HL-60/S4 (cell line): ENCODE results near the gene MEP1A.
"Not testable (repeated sequence)": the region's sequence is repeated elsewhere in the genome, so short reads cannot be mapped to it uniquely, and the experiment has no call there.

Source experiments
- in situ Hi-C: fragments of 300-500 bp; cut with MboI; formaldehyde crosslinking; loops from 2 replicates; pipeline ENCODE4 v1.14.3; 2022; ENCODE audit warnings: low sequenced_read_pairs

The MEP1A gene, protein sequence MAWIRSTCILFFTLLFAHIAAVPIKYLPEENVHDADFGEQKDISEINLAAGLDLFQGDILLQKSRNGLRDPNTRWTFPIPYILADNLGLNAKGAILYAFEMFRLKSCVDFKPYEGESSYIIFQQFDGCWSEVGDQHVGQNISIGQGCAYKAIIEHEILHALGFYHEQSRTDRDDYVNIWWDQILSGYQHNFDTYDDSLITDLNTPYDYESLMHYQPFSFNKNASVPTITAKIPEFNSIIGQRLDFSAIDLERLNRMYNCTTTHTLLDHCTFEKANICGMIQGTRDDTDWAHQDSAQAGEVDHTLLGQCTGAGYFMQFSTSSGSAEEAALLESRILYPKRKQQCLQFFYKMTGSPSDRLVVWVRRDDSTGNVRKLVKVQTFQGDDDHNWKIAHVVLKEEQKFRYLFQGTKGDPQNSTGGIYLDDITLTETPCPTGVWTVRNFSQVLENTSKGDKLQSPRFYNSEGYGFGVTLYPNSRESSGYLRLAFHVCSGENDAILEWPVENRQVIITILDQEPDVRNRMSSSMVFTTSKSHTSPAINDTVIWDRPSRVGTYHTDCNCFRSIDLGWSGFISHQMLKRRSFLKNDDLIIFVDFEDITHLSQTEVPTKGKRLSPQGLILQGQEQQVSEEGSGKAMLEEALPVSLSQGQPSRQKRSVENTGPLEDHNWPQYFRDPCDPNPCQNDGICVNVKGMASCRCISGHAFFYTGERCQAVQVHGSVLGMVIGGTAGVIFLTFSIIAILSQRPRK

GRCh38 chr6:46793138-46793537 is at the start of gene MEP1A:
MEP1A (plus strand) TSS chr6:46793389; CDS start chr6:46793399, 10 bp downstream.
- in situ Hi-C loops, result no loop called here

DNA sequence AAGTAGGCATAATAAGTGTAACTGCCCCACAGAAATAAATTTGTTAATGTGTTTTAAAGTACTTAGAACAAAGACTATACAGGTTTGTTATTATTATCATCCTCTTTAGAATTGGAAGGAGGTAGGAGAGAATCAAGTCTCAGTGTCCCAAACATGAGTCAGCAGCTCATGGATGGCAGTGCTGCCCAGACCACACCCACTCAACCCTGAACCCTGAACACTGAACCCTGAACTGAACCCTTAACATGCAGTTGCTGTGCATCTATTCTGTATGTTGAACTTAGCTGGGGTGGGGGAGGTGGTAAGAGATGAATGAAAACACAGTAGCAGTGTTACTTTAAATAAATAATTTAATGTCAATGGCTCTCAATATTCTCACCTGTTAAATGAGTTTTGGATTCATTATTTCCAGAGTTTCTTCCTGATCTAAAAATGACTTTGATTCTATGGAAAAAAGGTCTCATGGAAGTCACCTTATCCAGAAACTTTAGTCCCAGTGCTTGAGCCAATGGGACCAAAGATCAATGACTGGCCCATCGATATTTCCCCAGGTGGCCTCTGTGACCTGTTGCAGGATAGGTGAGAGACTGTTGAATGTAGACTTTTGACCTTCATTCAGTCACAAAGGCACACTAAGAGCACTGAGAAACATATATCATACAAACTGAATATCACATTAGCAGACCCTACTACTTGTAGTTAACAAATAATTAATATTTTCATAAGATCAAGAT is 49.6 kb upstream of the MEP1A start:
- in situ Hi-C loops, result no loop called here

GRCh38 chr6:46744159-46744725 is 48.9 kb upstream of the MEP1A start:
- in situ Hi-C loops, result not testable (repeated sequence)

DNA sequence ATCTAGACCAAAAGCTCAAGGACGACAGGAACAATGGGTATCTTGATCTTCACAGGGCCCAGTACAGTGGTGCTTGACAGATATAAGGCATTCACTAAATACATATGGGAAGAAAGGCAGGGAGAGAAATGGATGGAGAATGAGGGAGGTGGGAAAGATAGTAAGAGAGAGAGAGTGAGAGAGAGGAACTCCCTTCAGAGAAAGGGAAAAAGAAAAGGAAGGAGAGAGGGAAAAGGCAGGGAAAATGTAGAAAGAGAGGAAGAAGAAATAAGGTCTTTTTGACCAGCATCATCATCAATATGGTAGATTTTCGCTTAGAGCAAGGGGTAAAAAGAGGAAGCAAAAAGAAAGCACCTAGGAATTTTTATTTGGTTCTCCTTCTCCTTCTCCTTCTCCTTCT is 47.2 kb upstream of the MEP1A start:
- in situ Hi-C loops, result no loop called here

GRCh38 chr6:46746696-46747095 is 46.5 kb upstream of the MEP1A start, which contains the start of gene ANKRD66:
ANKRD66 (plus strand) TSS chr6:46746933; CDS start chr6:46751949, 5,016 bp downstream.
- in situ Hi-C loops, result no loop called here

GRCh38 chr6:46748940-46749503 is 44.2 kb upstream of the MEP1A start:
- in situ Hi-C loops, result no loop called here

DNA sequence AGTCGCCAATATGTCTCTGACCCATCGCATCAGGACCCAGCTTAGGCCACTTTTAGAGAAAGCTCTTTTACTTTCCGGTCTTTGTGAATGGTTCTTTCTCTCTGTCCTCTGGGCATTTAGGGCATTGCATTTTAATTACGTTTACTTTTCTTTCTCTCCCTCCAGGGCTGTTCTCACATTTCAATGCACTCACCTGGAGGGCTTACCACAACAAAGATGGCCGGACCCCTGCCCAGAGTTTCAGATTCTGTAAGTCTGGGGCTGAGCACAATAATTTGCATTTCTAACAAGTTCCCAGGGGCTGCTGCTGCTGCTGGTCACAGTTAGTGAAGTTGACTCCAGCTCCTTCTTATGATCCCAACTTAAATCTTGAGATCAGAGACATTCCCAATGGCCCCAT is 43.5 kb upstream of the MEP1A start:
- in situ Hi-C loops, result no loop called here

GRCh38 chr6:46751658-46752057 is 41.5 kb upstream of the MEP1A start:
- in situ Hi-C loops, result no loop called here

DNA sequence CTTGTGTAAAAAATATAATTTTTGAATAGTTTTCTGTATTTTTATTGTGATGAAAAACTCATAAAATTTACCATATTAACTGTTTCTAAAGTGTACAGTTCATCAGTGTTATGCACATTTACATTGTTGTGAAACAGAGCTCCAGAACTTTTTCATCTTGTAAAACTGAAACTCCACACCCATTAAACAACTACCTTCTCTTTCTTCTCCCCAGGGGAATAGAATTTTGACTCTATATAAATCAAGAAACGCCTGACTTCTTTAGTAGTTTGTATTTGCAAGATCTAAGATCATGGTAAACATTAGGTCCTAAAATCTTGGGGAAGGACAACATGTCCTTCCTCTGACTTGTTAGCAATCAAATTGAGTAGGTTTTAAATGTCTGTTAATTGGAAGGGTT is 37.3 kb upstream of the MEP1A start:
- in situ Hi-C loops, result no loop called here

GRCh38 chr6:46756469-46757213 is 36.5 kb upstream of the MEP1A start:
- in situ Hi-C loops, result no loop called here

GRCh38 chr6:46757214-46757596 is 36.0 kb upstream of the MEP1A start:
- in situ Hi-C loops, result no loop called here

- in situ Hi-C loops, result no loop called here
These were observed 34.0 kb upstream of the MEP1A start for GRCh38 chr6:46758960-46759753.

- in situ Hi-C loops, result no loop called here
These were observed 32.3 kb upstream of the MEP1A start for GRCh38 chr6:46760925-46761324.

- in situ Hi-C loops, result no loop called here
These were observed 29.7 kb upstream of the MEP1A start for GRCh38 chr6:46763466-46763865.

DNA sequence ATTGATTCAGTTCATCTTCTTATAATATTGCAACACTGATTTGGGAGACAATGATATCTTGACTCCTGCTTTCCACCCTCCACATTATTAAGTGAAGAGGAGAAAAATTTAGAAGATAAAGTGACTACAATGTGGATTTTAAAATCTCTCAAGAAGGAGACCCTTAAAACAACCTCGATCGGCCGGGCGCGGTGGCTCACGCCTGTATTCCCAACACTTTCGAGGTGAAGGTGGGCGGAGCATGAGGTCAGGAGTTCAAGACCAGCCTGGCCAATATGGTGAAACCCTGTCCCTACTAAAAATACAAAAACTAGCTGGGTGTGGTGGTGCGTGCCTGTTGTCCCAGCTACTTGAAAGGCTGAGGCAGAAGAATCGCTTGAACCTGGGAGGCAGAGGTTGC is 28.9 kb upstream of the MEP1A start:
- in situ Hi-C loops, result not testable (repeated sequence)

DNA sequence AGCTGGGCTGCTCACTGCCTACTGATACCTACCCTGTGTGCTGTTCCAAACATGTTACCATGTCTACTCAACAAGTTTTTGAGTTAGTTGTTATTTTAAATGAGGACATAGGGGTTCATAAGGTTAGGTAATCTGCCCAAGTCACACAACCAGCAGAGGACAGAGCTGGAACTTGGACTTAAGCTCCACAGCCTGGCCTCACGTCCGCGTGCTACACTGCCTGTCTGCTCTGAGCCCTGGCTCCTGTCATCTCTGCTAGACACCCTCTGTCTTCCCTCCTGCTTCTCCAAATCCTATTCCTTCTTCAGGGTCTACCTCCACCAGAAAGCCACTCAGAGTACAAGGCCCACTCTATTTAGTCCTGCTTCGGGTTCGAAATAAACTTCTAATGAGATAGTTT is 28.2 kb upstream of the MEP1A start:
- in situ Hi-C loops, result no loop called here

DNA sequence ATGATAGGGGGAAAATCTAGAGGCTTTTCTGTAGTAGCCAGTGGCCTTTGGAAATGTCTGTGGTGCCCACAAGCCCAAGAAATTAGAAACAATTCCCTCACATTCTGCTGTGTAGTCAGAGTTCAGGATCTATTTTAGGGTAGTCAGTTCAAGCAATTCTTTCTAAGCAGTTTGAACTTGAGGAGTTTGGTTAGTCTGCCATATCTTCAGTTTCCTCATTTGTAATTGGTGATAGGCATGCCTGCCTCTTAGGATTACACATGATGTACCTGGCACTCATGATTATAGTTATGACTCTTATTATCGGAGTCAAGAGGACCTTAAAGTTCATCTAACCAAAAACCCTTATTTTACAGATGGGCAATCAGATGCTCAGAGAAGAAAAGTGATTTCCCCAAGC is 21.2 kb upstream of the MEP1A start:
- in situ Hi-C loops, result no loop called here

DNA sequence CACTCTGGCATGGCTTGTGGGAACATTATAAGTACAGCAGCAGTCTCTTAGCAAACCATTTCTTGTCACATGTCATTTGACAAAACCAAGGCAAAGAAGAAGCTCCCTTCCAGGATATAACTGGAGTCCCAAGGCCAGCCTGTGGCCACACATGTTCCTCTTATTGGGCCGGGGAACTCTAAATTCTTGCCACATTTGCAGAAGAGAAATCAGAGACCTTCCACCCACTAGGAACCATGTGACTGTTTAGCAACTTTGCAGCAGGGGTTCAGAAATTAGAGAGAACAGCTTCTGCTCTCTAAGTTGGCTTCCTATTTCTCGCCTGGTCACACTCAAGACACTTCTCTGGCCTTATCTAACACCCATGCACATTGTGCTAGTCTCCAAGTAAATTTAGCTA is 20.4 kb upstream of the MEP1A start:
- in situ Hi-C loops, result no loop called here

- in situ Hi-C loops, result no loop called here
These were observed 19.9 kb upstream of the MEP1A start for GRCh38 chr6:46773201-46773855.
